OCI-LY1 (cell line): ENCODE results near the gene POLA1.

ENCODE experiments used
- CTCF ChIP-seq: fragments of 200-600 bp; sonication (generic), shearing (Covaris generic); IDR thresholded peaks from 2 replicates; pipeline ENCODE4 v1.5.1; 2017; ENCODE audit warnings: mild to moderate bottlenecking, antibody characterized with exemption, low read length, moderate library complexity, mixed read lengths
- EZH2 ChIP-seq: fragments of 200-600 bp; sonication (generic), shearing (Covaris generic); IDR thresholded peaks from 2 replicates; pipeline ENCODE4 v1.8.0; 2017; ENCODE audit warnings: borderline replicate concordance, mixed run types, mild to moderate bottlenecking, antibody characterized with exemption, low read length, moderate library complexity, mixed read lengths

- no peak for TF ChIP-seq EZH2
- TF ChIP-seq CTCF, result no peak
Observed at GRCh38 chrX:24990535-24990934, 296.8 kb downstream of the POLA1 start.
